ENCODE results near the gene FBXO15. TPM values are rescaled to one million over a fixed set of nuclear protein-coding genes. Genes with fewer than 3 reads are reported as not detected.

FBXO15 gene
- total and polyA plus RNA-seq, 4 donors, result 2.6 to 9.7 (median 5.1) TPM

- no peak overlapping the region for H3K4me3 ChIP-seq
- H3K4me1 ChIP-seq (ENCODE audit: control insufficient read depth in 5 of 5, insufficient read depth in 5 of 5, low read length in 5 of 5), result peaks cover 0 to 3% (median 0%) of the 10 kb centered on the region in 5 donors
- peak; percentile 72 for ATAC-seq (ENCODE audit: insufficient read depth, low FRiP score)
- DNase-seq, result peak in 2 of 3 donors; percentile 7 to 20
- TF ChIP-seq CTCF (IDR thresholded peaks at IDR 0.05; ENCODE audit: control extremely low read depth, extremely low read depth), result no peak
- no peaks in the 10 kb centered on the region for H3K9me3 ChIP-seq (ENCODE audit: control insufficient read depth in 4 of 4, insufficient read depth in 3 of 4, low read length in 3 of 4)
- H3K9ac ChIP-seq (ENCODE audit: insufficient read depth in 1 of 2, low read length in 2 of 2), result no peak overlapping the region
- no peak overlapping the region for H3K27ac ChIP-seq (ENCODE audit: low read depth in 1 of 2, low read length in 1 of 2)
- no peaks in the 10 kb centered on the region for H3K27me3 ChIP-seq (ENCODE audit: control insufficient read depth in 3 of 3, insufficient read depth in 3 of 3, low read length in 2 of 3)
- 76 to 83% methylated on average over 20 of the region's 20 CpGs for WGBS, 2 donors
- no peaks in the 10 kb centered on the region for H3K36me3 ChIP-seq (ENCODE audit: control insufficient read depth in 4 of 4, insufficient read depth in 4 of 4, low read length in 4 of 4)
These were observed 106.9 kb downstream of the FBXO15 start for GRCh38 chr18:74040459-74041332.

- ATAC-seq (ENCODE audit: insufficient read depth, low FRiP score) (no peak), DNase-seq (no peak)
- Histone ChIP-seq H3K4me1 (ENCODE audit: control insufficient read depth in 5 of 5, insufficient read depth in 5 of 5, low read length in 5 of 5) (peaks cover 0 to 3% (median 0%) of the 10 kb centered on the region in 5 donors), H3K9me3 (ENCODE audit: control insufficient read depth in 4 of 4, insufficient read depth in 3 of 4, low read length in 3 of 4) (no peaks in the 10 kb centered on the region), H3K36me3 (ENCODE audit: control insufficient read depth in 4 of 4, insufficient read depth in 4 of 4, low read length in 4 of 4) (no peaks in the 10 kb centered on the region), H3K4me3 (no peak overlapping the region), H3K9ac (ENCODE audit: insufficient read depth in 1 of 2, low read length in 2 of 2) (no peak overlapping the region), H3K27me3 (ENCODE audit: control insufficient read depth in 3 of 3, insufficient read depth in 3 of 3, low read length in 2 of 3) (no peaks in the 10 kb centered on the region), H3K27ac (ENCODE audit: low read depth in 1 of 2, low read length in 1 of 2) (no peak overlapping the region)
- no peak for TF ChIP-seq CTCF (IDR thresholded peaks at IDR 0.05; ENCODE audit: control extremely low read depth, extremely low read depth)
- 91 to 93% methylated on average over 4 of the region's 4 CpGs for WGBS, 2 donors
These were observed 107.6 kb downstream of the FBXO15 start for GRCh38 chr18:74040008-74040407.

- Histone ChIP-seq H3K4me3 (no peak overlapping the region), H3K9ac (ENCODE audit: insufficient read depth in 1 of 2, low read length in 2 of 2) (no peak overlapping the region), H3K27me3 (ENCODE audit: control insufficient read depth in 3 of 3, insufficient read depth in 3 of 3, low read length in 2 of 3) (no peaks in the 10 kb centered on the region), H3K9me3 (ENCODE audit: control insufficient read depth in 4 of 4, insufficient read depth in 3 of 4, low read length in 3 of 4) (peaks cover 0 to 2% (median 0%) of the 10 kb centered on the region in 4 donors), H3K27ac (ENCODE audit: low read depth in 1 of 2, low read length in 1 of 2) (no peak overlapping the region), H3K36me3 (ENCODE audit: control insufficient read depth in 4 of 4, insufficient read depth in 4 of 4, low read length in 4 of 4) (no peaks in the 10 kb centered on the region), H3K4me1 (ENCODE audit: control insufficient read depth in 5 of 5, insufficient read depth in 5 of 5, low read length in 5 of 5) (no peaks in the 10 kb centered on the region)
- no peak for TF ChIP-seq CTCF (IDR thresholded peaks at IDR 0.05; ENCODE audit: control extremely low read depth, extremely low read depth)
- DNase-seq (no peak), ATAC-seq (ENCODE audit: insufficient read depth, low FRiP score) (no peak)
These were observed 118.5 kb downstream of the FBXO15 start for GRCh38 chr18:74029161-74029560.

Other genes with a start within 250 kb of the FBXO15 start
- gene TIMM21, start 689 bp upstream of the FBXO15 start, total RNA-seq, result 10 to 100 TPM; 22.1 to 26.1 TPM
- gene TIMM21, start 689 bp upstream of the FBXO15 start, polyA plus RNA-seq, result 10 to 100 TPM; 12.6 to 23.6 TPM
- 100 to 1,000 TPM; 516 to 527 TPM for gene CYB5A, start 144.1 kb upstream of the FBXO15 start, total RNA-seq
- gene CYB5A, start 144.1 kb upstream of the FBXO15 start, polyA plus RNA-seq, result 100 to 1,000 TPM; 408 to 853 TPM
- under 1 TPM; 0.14 to 0.55 TPM for gene C18orf63, start 168.0 kb upstream of the FBXO15 start, total RNA-seq
- under 1 TPM; 0.37 to 0.38 TPM for gene C18orf63, start 168.0 kb upstream of the FBXO15 start, polyA plus RNA-seq